CD14-positive monocyte (primary cell): ENCODE results near the gene FTH1. TPM values are rescaled to one million over a fixed set of nuclear protein-coding genes. Genes with fewer than 3 reads are reported as not detected.
"Not testable (repeated sequence)": the region's sequence is repeated elsewhere in the genome, so short reads cannot be mapped to it uniquely, and the experiment has no call there.

Source experiments
- DNase-seq, 3 donors: peaks; one replicate each; pipeline ENCODE4 v3.0.0-alpha.2; 2011 to 2022
- H2AFZ ChIP-seq: 2 replicates; pipeline ENCODE4 v1.6.0; 2012; ENCODE audit warnings: mild to moderate bottlenecking, low read depth, low read length, inconsistent platforms; ENCODE audit not compliant: insufficient read depth, poor library complexity, severe bottlenecking
- H3K27ac ChIP-seq, 2 donors: 1 replicate in 1 of 2; 2 replicates in 1 of 2; pipeline ENCODE4 v1.5.1; 2012 to 2013; ENCODE audit warnings: low read length in 2 of 2, control low read depth in 1 of 2, inconsistent platforms in 1 of 2, low read depth in 1 of 2, mild to moderate bottlenecking in 1 of 2
- H3K27me3 ChIP-seq, 2 donors: one replicate each; pipeline versions ENCODE4 v1.6.0 to v1.6.1; 2011 to 2013; ENCODE audit warnings: low read length in 2 of 2; ENCODE audit not compliant: control insufficient read depth in 2 of 2, insufficient read depth in 2 of 2
- H3K36me3 ChIP-seq, 2 donors: replicated peaks in 1 of 2; 1 replicate in 1 of 2; 2 replicates in 1 of 2; pipeline versions ENCODE4 v1.5.1 to v1.6.1; 2012 to 2013; ENCODE audit warnings: low read length in 2 of 2, control low read depth in 1 of 2, inconsistent platforms in 1 of 2, mild to moderate bottlenecking in 1 of 2; ENCODE audit not compliant: insufficient read depth in 2 of 2, control insufficient read depth in 1 of 2
- H3K4me1 ChIP-seq, 2 donors: 1 replicate in 1 of 2; 2 replicates in 1 of 2; pipeline versions ENCODE4 v1.5.1 to v1.6.1; 2012 to 2013; ENCODE audit warnings: low read length in 2 of 2, control low read depth in 1 of 2, inconsistent platforms in 1 of 2, mild to moderate bottlenecking in 1 of 2, moderate library complexity in 1 of 2; ENCODE audit not compliant: insufficient read depth in 2 of 2, control insufficient read depth in 1 of 2
- H3K4me2 ChIP-seq: replicated peaks from 2 replicates; pipeline ENCODE3; 2012; ENCODE audit warnings: low read length, moderate library complexity, mild to moderate bottlenecking; ENCODE audit not compliant: poor library complexity, severe bottlenecking; ENCODE audit errors: extremely low read depth
- H3K4me3 ChIP-seq, 3 experiments: fragments of 200-600 bp in 1 of 3; sonication (generic) in 1 of 3; replicated peaks in 1 of 3; 1 replicate in 2 of 3; 2 replicates in 1 of 3; pipeline ENCODE4 v1.5.1; 2011 to 2013; ENCODE audit warnings: low read length in 3 of 3, mild to moderate bottlenecking in 3 of 3, control low read depth in 2 of 3, low read depth in 2 of 3, inconsistent platforms in 1 of 3, moderate library complexity in 1 of 3
- H3K79me2 ChIP-seq: 2 replicates; pipeline ENCODE4 v1.6.0; 2012; ENCODE audit warnings: mild to moderate bottlenecking, control low read depth, inconsistent platforms, low read length, moderate library complexity; ENCODE audit not compliant: insufficient read depth
- H3K9ac ChIP-seq: 2 replicates; pipeline ENCODE4 v1.6.0; 2017; ENCODE audit warnings: low read length, mild to moderate bottlenecking; ENCODE audit not compliant: insufficient read depth, poor library complexity, severe bottlenecking
- H3K9me3 ChIP-seq, 2 donors: replicated peaks in 1 of 2; 1 replicate in 1 of 2; 2 replicates in 1 of 2; pipeline versions ENCODE4 v1.5.1 to v1.6.1; 2012 to 2013; ENCODE audit warnings: low read length in 2 of 2, control low read depth in 1 of 2; ENCODE audit not compliant: control insufficient read depth in 1 of 2, insufficient read depth in 1 of 2
- H4K20me1 ChIP-seq: 2 replicates; pipeline ENCODE4 v1.6.0; 2012; ENCODE audit warnings: mild to moderate bottlenecking, low read length, control low read depth, moderate library complexity; ENCODE audit not compliant: insufficient read depth
- H3K27ac Mint-ChIP-seq, 7 donors: one replicate each; pipeline ENCODE4 v1.8.0; 2020; ENCODE audit warnings: mild to moderate bottlenecking in 7 of 7, mixed read lengths in 7 of 7, moderate library complexity in 6 of 7, inconsistent platforms in 2 of 7
- H3K27me3 Mint-ChIP-seq, 3 donors: one replicate each; pipeline ENCODE4 v1.8.0; 2021 to 2022; ENCODE audit warnings: low read depth in 3 of 3, mild to moderate bottlenecking in 3 of 3, mixed read lengths in 3 of 3, moderate library complexity in 3 of 3, inconsistent platforms in 1 of 3
- H3K36me3 Mint-ChIP-seq, 2 donors: one replicate each; pipeline ENCODE4 v1.8.0; 2020; ENCODE audit warnings: mixed read lengths in 2 of 2, inconsistent platforms in 1 of 2, mild to moderate bottlenecking in 1 of 2
- H3K4me1 Mint-ChIP-seq: one replicate; pipeline ENCODE4 v1.8.0; 2020; ENCODE audit warnings: mild to moderate bottlenecking, mixed read lengths
- H3K4me3 Mint-ChIP-seq, 2 donors: one replicate each; pipeline ENCODE4 v1.8.0; 2020; ENCODE audit warnings: mild to moderate bottlenecking in 2 of 2, mixed read lengths in 2 of 2, moderate library complexity in 1 of 2
- H3K9me3 Mint-ChIP-seq, 7 donors: one replicate each; pipeline ENCODE4 v1.8.0; 2020 to 2022; ENCODE audit warnings: mixed read lengths in 7 of 7, mild to moderate bottlenecking in 6 of 7, moderate library complexity in 6 of 7, inconsistent platforms in 2 of 7
- WGBS: methylation state at CpG from one replicate; pipeline ENCODE4 v1.1.5; 2013; ENCODE audit warnings: missing lambda C conversion rate; ENCODE audit not compliant: insufficient coverage; 5-methylcytosine and 5-hydroxymethylcytosine counted together
- intact Hi-C, 2 donors: fragments of 100-400 bp; cut with micrococcal nuclease; formaldehyde crosslinking; loops; one replicate each; pipeline versions ENCODE4 v1.15.0 to v1.15.1; 2023
- polyA plus RNA-seq, 3 donors: library from polyadenylated mRNA; depleted of rRNA in 1 of 3; unstranded in 2 of 3; stranded (reverse) in 1 of 3; fragments of 300-500 nt in 2 of 3; fragments of >200 nt in 1 of 3; fragmentation: Illumina TruSeq in 2 of 3; gene quantifications; 1 replicate in 2 of 3; 2 replicates in 1 of 3; pipeline ENCODE4 v1.2.3, GENCODE V29; 2012 to 2021
- TF ChIP-seq, protein P1 (sequence below): fragments of 200-600 bp; IDR thresholded peaks from one replicate; pipeline ENCODE4 v1.8.0; 2022; ENCODE audit warnings: antibody characterized with exemption, mild to moderate bottlenecking

FTH1 gene
- polyA plus RNA-seq, 3 donors, result 8,968 to 15,394 (median 11,239) TPM

DNA sequence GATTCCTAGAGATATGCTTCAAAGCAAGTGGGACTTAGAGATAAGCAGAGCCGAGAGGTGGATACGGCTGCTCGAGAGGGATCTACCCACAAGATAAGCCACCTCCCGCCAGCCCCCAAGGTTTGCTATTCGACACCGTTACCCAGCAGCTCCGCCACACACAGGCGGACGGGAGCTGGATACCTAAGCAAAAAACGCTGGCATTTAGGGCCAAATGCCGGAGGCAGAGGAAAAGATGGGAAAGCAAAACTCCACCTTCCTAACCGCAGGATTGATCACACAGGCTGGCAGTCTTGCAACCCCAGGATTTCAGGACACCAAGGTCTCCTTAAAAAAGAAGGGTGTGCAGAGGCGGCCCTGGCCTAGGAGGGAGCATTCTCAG, 709 bp downstream of the FTH1 start:
- H3K4me2 ChIP-seq, result peak overlapping the region; percentile 83
- DNase-seq, result no peak
- TF ChIP-seq, protein P1, sequence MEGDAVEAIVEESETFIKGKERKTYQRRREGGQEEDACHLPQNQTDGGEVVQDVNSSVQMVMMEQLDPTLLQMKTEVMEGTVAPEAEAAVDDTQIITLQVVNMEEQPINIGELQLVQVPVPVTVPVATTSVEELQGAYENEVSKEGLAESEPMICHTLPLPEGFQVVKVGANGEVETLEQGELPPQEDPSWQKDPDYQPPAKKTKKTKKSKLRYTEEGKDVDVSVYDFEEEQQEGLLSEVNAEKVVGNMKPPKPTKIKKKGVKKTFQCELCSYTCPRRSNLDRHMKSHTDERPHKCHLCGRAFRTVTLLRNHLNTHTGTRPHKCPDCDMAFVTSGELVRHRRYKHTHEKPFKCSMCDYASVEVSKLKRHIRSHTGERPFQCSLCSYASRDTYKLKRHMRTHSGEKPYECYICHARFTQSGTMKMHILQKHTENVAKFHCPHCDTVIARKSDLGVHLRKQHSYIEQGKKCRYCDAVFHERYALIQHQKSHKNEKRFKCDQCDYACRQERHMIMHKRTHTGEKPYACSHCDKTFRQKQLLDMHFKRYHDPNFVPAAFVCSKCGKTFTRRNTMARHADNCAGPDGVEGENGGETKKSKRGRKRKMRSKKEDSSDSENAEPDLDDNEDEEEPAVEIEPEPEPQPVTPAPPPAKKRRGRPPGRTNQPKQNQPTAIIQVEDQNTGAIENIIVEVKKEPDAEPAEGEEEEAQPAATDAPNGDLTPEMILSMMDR, result no peak
- H3K4me1 ChIP-seq, result peaks cover 71 to 73% of the 10 kb centered on the region in 2 donors
- intact Hi-C loops, result loop anchor here in 1 of 2 donors (5.0 kb wide), 1 partner anchor 586 kb away; no protein-coding TSS in a partner anchor
- peaks cover 66% of the 10 kb centered on the region for H3K79me2 ChIP-seq
- H3K36me3 ChIP-seq, result peaks cover 16 to 35% of the 10 kb centered on the region in 2 donors
- no peaks in the 10 kb centered on the region for H3K9me3 ChIP-seq
- peaks cover 0 to 54% (median 0%) of the 10 kb centered on the region in 3 donors for H3K27me3 Mint-ChIP-seq
- no peak overlapping the region for H2AFZ ChIP-seq
- H3K4me3 Mint-ChIP-seq, result peak overlapping the region; percentile 92 to 97
- WGBS, result 0% methylated on average over 8 of the region's 13 CpGs
- peaks cover 62% of the 10 kb centered on the region for H3K4me1 Mint-ChIP-seq
- H3K9me3 Mint-ChIP-seq, result peaks cover 0 to 18% (median 9%) of the 10 kb centered on the region in 7 donors
- peak overlapping the region; percentile 97 to 99 (median 99) for H3K27ac Mint-ChIP-seq
- H3K9ac ChIP-seq, result peak overlapping the region; percentile 100
- peaks cover 60% of the 10 kb centered on the region for H4K20me1 ChIP-seq
- H3K36me3 Mint-ChIP-seq, result peaks cover 59 to 66% of the 10 kb centered on the region in 2 donors
- no peaks in the 10 kb centered on the region for H3K27me3 ChIP-seq
- peak overlapping the region; percentile 67 to 100 (median 100) for H3K4me3 ChIP-seq
- H3K27ac ChIP-seq, result peak overlapping the region; percentile 95 to 97

DNA sequence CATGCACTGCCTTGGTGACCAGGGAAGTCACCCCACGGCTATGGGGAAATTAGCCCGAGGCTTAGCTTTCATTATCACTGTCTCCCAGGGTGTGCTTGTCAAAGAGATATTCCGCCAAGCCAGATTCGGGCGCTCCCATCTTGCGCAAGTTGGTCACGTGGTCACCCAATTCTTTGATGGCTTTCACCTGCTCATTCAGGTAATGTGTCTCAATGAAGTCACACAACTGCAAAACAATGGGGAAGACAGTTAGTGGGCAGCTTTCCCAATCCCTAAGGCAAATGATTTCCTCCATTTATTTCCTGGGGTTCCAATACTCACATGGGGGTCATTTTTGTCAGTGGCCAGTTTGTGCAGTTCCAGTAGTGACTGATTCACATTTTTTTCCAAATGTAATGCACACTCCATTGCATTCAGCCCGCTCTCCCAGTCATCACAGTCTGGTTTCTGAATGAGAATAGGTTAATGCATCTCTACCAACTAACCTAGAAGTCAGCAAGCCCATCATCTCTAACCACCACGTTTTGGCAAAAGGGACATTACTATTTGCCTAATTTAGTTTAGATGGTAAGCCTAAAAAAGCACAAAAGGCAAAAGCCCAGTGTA, 2.7 kb downstream of the FTH1 start:
- Mint-ChIP-seq H3K4me3 (peak overlapping the region; percentile 92 to 97), H3K4me1 (peaks cover 60% of the 10 kb centered on the region), H3K36me3 (peaks cover 61 to 75% of the 10 kb centered on the region in 2 donors), H3K9me3 (peaks cover 0 to 18% (median 9%) of the 10 kb centered on the region in 7 donors), H3K27ac (peak overlapping the region; percentile 97 to 99 (median 99)), H3K27me3 (peaks cover 0 to 47% (median 0%) of the 10 kb centered on the region in 3 donors)
- H3K4me1 ChIP-seq, result peaks cover 60 to 68% of the 10 kb centered on the region in 2 donors
- peak overlapping the region; percentile 95 to 97 for H3K27ac ChIP-seq
- peak overlapping the region; percentile 100 for H3K9ac ChIP-seq
- intact Hi-C loops, result loop anchor here (1.0 to 5.0 kb wide), 3 partner anchors 9 to 588 kb away; no protein-coding TSS in a partner anchor
- peaks cover 63% of the 10 kb centered on the region for H4K20me1 ChIP-seq
- peaks cover 16 to 46% of the 10 kb centered on the region in 2 donors for H3K36me3 ChIP-seq
- H3K4me3 ChIP-seq, result peak overlapping the region; percentile 67 to 100 (median 100)
- WGBS, result 19% methylated on average over 5 of the region's 9 CpGs
- H3K9me3 ChIP-seq, H3K27me3 ChIP-seq, H2AFZ ChIP-seq: not testable (repeated sequence)
- peaks cover 58% of the 10 kb centered on the region for H3K79me2 ChIP-seq
- peak in 1 of 3 donors; percentile 63 for DNase-seq
- peak overlapping the region; percentile 83 for H3K4me2 ChIP-seq
